ENCODE data around the gene TACC3.

Gene TACC3

GRCh38 chr4:1721666-1722550 lies 587 bp downstream of the TACC3 start:
- no peak for DNase-seq (ENCODE audit: low spot score in 2 of 2)
- H3K27me3 Mint-ChIP-seq = no peaks in the 10 kb centered on the region
- no peaks in the 10 kb centered on the region for H3K9me3 Mint-ChIP-seq
- H3K4me1 Mint-ChIP-seq = peaks cover 58% of the 10 kb centered on the region
- H3K36me3 Mint-ChIP-seq (ENCODE audit: insufficient read depth) = peaks cover 27% of the 10 kb centered on the region
- H3K27ac Mint-ChIP-seq (ENCODE audit: low read depth) = peak overlapping the region; percentile 99
- no peak for ATAC-seq (replicated peaks; ENCODE audit: extremely low read depth, poor library complexity, severe bottlenecking)
- peak overlapping the region; percentile 90 for H3K4me3 Mint-ChIP-seq

DNA sequence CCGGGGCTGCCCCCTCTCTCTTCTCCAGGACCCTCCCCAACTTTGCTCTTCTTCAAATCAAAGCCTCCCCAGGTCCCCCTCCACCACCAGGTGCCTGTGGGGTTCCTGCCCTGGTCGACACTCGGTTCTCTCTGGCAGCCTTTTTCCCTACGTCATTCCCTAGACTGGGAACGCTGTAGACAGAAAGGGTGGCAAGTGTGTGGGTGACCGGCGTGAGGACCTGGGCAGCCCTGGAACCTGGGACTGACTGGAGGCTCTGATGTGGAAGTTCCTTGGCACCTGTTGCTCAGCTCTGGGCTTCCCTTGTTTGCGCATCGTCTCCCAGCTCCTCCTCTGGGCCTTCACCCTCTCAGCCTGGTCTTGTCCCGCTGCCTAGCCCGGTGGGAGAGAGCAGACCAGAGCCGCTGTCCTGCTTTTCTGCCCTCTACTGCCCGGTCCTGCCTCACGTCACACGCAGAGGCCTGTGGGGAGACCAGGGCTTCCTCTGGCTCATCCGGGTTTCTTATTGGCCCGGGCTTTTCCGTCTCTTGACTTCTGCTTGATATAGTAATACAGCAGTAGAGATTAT lies 1.3 kb downstream of the TACC3 start:
- Mint-ChIP-seq H3K4me3 (peak overlapping the region; percentile 90), H3K4me1 (peaks cover 64% of the 10 kb centered on the region), H3K27me3 (no peaks in the 10 kb centered on the region), H3K9me3 (no peaks in the 10 kb centered on the region), H3K27ac (ENCODE audit: low read depth) (peak overlapping the region; percentile 99), H3K36me3 (ENCODE audit: insufficient read depth) (peaks cover 30% of the 10 kb centered on the region)
- no peak for DNase-seq (ENCODE audit: low spot score in 2 of 2)
- no peak for ATAC-seq (replicated peaks; ENCODE audit: extremely low read depth, poor library complexity, severe bottlenecking)

- ATAC-seq (replicated peaks; ENCODE audit: extremely low read depth, poor library complexity, severe bottlenecking) (peak; percentile 9), DNase-seq (ENCODE audit: low spot score in 2 of 2) (peak; percentile 32 to 33)
- H3K9me3 Mint-ChIP-seq = no peaks in the 10 kb centered on the region
- peaks cover 61% of the 10 kb centered on the region for H3K4me1 Mint-ChIP-seq
- peak overlapping the region; percentile 99 for H3K27ac Mint-ChIP-seq (ENCODE audit: low read depth)
- H3K4me3 Mint-ChIP-seq = peak overlapping the region; percentile 90
- peaks cover 31% of the 10 kb centered on the region for H3K36me3 Mint-ChIP-seq (ENCODE audit: insufficient read depth)
- H3K27me3 Mint-ChIP-seq = no peaks in the 10 kb centered on the region
Measured at GRCh38 chr4:1723131-1723801, 1.9 kb downstream of the TACC3 start.

GRCh38 chr4:1725521-1725920 lies 4.2 kb downstream of the TACC3 start:
- H3K36me3 Mint-ChIP-seq (ENCODE audit: insufficient read depth) = peaks cover 33% of the 10 kb centered on the region

GRCh38 chr4:1726146-1726934 lies 5.0 kb downstream of the TACC3 start:
- H3K4me1 Mint-ChIP-seq = peaks cover 60% of the 10 kb centered on the region
- DNase-seq (ENCODE audit: low spot score in 2 of 2) (peak; percentile 85 to 95), ATAC-seq (replicated peaks; ENCODE audit: extremely low read depth, poor library complexity, severe bottlenecking) (no peak)
- peak overlapping the region; percentile 57 for H3K4me3 Mint-ChIP-seq
- no peaks in the 10 kb centered on the region for H3K27me3 Mint-ChIP-seq
- peaks cover 31% of the 10 kb centered on the region for H3K36me3 Mint-ChIP-seq (ENCODE audit: insufficient read depth)
- peak overlapping the region; percentile 83 for H3K27ac Mint-ChIP-seq (ENCODE audit: low read depth)
- no peaks in the 10 kb centered on the region for H3K9me3 Mint-ChIP-seq

More at GRCh38 chr4:1725521-1725920, 4.2 kb downstream of the TACC3 start:
- Mint-ChIP-seq H3K9me3 (no peaks in the 10 kb centered on the region), H3K4me3 (no peak overlapping the region), H3K27ac (ENCODE audit: low read depth) (peak overlapping the region; percentile 99), H3K27me3 (no peaks in the 10 kb centered on the region), H3K4me1 (peaks cover 60% of the 10 kb centered on the region)
- ATAC-seq (replicated peaks; ENCODE audit: extremely low read depth, poor library complexity, severe bottlenecking) (no peak), DNase-seq (ENCODE audit: low spot score in 2 of 2) (no peak)

GRCh38 chr4:1727117-1728031 lies 6.1 kb downstream of the TACC3 start:
- DNase-seq (ENCODE audit: low spot score in 2 of 2) (no peak), ATAC-seq (replicated peaks; ENCODE audit: extremely low read depth, poor library complexity, severe bottlenecking) (no peak)
- Mint-ChIP-seq H3K36me3 (ENCODE audit: insufficient read depth) (peaks cover 29% of the 10 kb centered on the region), H3K27me3 (no peaks in the 10 kb centered on the region), H3K4me3 (no peak overlapping the region), H3K4me1 (peaks cover 53% of the 10 kb centered on the region), H3K9me3 (no peaks in the 10 kb centered on the region), H3K27ac (ENCODE audit: low read depth) (no peak overlapping the region)

GRCh38 chr4:1728061-1728980 lies 7.0 kb downstream of the TACC3 start:
- no peak overlapping the region for H3K4me3 Mint-ChIP-seq
- DNase-seq (ENCODE audit: low spot score in 2 of 2) = no peak
- H3K4me1 Mint-ChIP-seq = peaks cover 43% of the 10 kb centered on the region
- no peaks in the 10 kb centered on the region for H3K9me3 Mint-ChIP-seq
- ATAC-seq (replicated peaks; ENCODE audit: extremely low read depth, poor library complexity, severe bottlenecking) = no peak
- peaks cover 30% of the 10 kb centered on the region for H3K36me3 Mint-ChIP-seq (ENCODE audit: insufficient read depth)
- H3K27me3 Mint-ChIP-seq = no peaks in the 10 kb centered on the region
- no peak overlapping the region for H3K27ac Mint-ChIP-seq (ENCODE audit: low read depth)

DNA sequence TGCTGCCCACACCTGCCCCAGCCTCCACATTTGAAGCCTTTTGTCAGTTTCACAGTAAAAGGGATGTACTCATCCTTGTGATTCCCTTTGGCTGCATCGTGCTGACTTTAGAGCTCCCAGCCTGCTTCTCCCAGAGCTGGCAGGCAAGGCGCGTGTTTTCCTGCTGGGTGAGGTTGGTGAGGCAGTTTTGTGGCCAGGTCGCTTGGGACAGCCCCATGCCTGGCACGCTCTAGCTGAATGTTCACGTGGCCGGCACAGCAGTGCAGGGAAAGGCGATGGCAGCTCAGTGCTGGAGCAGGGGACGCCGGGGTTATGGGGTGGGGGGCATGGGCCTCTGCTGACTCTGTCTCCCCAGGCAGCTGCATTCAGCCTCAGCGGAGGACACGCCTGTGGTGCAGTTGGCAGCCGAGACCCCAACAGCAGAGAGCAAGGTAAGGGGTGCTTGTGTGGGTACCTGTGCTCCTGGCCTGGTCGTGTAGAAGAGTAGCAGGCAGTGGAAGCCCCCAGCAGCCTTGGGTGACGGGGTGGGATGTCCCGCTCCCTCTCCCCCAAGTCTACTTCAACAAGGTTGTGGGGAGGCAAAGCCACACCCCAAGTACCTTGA lies 9.3 kb downstream of the TACC3 start:
- ATAC-seq (replicated peaks; ENCODE audit: extremely low read depth, poor library complexity, severe bottlenecking) (no peak), DNase-seq (ENCODE audit: low spot score in 2 of 2) (no peak)
- H3K4me1 Mint-ChIP-seq = peaks cover 31% of the 10 kb centered on the region
- no peak overlapping the region for H3K4me3 Mint-ChIP-seq
- no peak overlapping the region for H3K27ac Mint-ChIP-seq (ENCODE audit: low read depth)
- H3K27me3 Mint-ChIP-seq = no peaks in the 10 kb centered on the region
- no peaks in the 10 kb centered on the region for H3K9me3 Mint-ChIP-seq
- H3K36me3 Mint-ChIP-seq (ENCODE audit: insufficient read depth) = peaks cover 33% of the 10 kb centered on the region

- ATAC-seq (replicated peaks; ENCODE audit: extremely low read depth, poor library complexity, severe bottlenecking) (no peak), DNase-seq (ENCODE audit: low spot score in 2 of 2) (no peak)
- H3K27me3 Mint-ChIP-seq = no peaks in the 10 kb centered on the region
- H3K27ac Mint-ChIP-seq (ENCODE audit: low read depth) = no peak overlapping the region
- H3K36me3 Mint-ChIP-seq (ENCODE audit: insufficient read depth) = peaks cover 33% of the 10 kb centered on the region
- H3K4me1 Mint-ChIP-seq = peaks cover 29% of the 10 kb centered on the region
- H3K4me3 Mint-ChIP-seq = no peak overlapping the region
- no peaks in the 10 kb centered on the region for H3K9me3 Mint-ChIP-seq
Measured at GRCh38 chr4:1731180-1731579, 9.9 kb downstream of the TACC3 start.

- ATAC-seq (replicated peaks; ENCODE audit: extremely low read depth, poor library complexity, severe bottlenecking) = no peak
- Mint-ChIP-seq H3K27ac (ENCODE audit: low read depth) (no peak overlapping the region), H3K36me3 (ENCODE audit: insufficient read depth) (peaks cover 29% of the 10 kb centered on the region), H3K4me1 (peaks cover 16% of the 10 kb centered on the region), H3K4me3 (no peak overlapping the region), H3K9me3 (no peaks in the 10 kb centered on the region), H3K27me3 (no peaks in the 10 kb centered on the region)
- no peak for DNase-seq (ENCODE audit: low spot score in 2 of 2)
Measured at GRCh38 chr4:1732911-1733310, 11.6 kb downstream of the TACC3 start.

All from central memory CD8-positive, alpha-beta T cell (primary cell).